GM12872 (cell line): ENCODE data around the gene SNAI3.

Experiments used
- TF ChIP-seq, protein P1 (sequence below): IDR thresholded peaks from 3 replicates; pipeline ENCODE4 v1.5.1; 2011; ENCODE audit warnings: low read depth, mild to moderate bottlenecking, low read length, moderate library complexity; ENCODE audit not compliant: insufficient read depth

The SNAI3 gene

DNA sequence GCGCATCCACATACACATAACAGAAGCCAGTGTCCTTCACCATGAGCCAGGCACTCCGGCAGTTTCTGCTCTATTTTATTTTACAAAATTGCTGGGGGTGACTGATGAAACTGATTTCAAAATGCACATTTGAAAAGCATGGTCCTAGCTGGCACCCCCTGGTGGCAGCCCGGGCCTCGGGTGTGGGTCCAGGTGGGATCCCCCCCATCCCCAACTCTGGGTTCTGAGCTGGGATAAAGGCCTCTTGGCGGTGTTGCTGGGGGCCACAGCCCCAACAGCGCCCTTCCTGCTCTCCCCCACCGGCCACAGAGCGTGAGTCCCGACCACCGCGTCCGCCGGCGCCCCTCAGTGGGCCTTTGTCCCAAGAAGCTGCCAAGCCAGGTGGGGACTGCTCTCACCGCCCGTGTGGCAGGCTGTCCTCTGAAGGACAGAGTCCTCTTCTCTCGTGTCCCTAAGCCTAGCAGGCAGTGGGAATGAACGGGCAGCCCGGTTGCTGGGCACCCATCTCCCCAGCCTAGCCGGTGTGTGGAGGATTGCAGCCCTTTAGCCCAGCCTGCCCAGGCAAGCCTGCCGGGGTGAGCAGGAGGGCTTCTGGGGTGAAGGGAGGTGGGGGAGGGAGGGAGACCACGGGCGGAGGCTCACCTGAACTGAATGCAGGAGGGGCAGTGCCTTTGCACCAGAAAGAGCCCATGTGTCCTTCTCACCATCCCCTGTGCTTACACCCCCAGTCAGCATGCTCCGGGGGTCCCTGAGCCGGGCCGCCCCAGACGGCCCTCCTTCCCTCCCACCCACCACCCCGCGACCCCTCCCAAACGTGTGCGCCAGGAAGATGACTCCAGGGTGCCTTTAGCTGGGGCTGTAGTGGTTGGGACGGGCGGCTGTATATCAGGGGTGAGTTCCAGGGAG lies 898 bp downstream of the SNAI3 start:
- TF ChIP-seq, protein P1, sequence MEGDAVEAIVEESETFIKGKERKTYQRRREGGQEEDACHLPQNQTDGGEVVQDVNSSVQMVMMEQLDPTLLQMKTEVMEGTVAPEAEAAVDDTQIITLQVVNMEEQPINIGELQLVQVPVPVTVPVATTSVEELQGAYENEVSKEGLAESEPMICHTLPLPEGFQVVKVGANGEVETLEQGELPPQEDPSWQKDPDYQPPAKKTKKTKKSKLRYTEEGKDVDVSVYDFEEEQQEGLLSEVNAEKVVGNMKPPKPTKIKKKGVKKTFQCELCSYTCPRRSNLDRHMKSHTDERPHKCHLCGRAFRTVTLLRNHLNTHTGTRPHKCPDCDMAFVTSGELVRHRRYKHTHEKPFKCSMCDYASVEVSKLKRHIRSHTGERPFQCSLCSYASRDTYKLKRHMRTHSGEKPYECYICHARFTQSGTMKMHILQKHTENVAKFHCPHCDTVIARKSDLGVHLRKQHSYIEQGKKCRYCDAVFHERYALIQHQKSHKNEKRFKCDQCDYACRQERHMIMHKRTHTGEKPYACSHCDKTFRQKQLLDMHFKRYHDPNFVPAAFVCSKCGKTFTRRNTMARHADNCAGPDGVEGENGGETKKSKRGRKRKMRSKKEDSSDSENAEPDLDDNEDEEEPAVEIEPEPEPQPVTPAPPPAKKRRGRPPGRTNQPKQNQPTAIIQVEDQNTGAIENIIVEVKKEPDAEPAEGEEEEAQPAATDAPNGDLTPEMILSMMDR: peak; percentile 70

DNA sequence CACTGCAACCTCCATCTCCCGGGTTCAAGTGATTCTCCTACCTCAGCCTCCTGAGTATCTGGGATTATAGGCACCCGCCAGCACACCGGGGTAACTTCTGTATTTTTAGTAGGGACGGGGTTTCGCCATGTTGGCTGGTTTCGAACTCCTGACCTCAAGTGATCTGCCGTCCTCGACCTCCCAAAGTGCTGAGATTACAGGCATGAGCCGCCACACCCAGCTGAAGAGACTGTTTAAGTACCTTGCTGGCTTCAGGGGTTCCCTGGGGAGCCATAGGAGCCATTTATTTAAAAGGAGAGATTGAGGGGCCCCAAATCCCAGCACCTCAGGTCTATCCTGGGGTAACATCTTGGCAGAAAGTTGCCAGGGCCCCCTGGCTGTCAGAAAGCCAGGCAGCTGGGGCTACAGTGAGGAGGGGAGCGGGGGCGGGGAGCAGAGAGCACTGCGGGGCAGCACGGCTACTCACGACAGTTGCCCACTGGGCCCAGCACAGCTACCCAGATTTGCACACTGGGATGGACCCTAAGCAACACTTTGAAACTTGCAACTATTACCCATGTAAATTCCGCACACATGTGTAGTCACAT lies 1.6 kb downstream of the SNAI3 start:
- TF ChIP-seq, protein P1: no peak

DNA sequence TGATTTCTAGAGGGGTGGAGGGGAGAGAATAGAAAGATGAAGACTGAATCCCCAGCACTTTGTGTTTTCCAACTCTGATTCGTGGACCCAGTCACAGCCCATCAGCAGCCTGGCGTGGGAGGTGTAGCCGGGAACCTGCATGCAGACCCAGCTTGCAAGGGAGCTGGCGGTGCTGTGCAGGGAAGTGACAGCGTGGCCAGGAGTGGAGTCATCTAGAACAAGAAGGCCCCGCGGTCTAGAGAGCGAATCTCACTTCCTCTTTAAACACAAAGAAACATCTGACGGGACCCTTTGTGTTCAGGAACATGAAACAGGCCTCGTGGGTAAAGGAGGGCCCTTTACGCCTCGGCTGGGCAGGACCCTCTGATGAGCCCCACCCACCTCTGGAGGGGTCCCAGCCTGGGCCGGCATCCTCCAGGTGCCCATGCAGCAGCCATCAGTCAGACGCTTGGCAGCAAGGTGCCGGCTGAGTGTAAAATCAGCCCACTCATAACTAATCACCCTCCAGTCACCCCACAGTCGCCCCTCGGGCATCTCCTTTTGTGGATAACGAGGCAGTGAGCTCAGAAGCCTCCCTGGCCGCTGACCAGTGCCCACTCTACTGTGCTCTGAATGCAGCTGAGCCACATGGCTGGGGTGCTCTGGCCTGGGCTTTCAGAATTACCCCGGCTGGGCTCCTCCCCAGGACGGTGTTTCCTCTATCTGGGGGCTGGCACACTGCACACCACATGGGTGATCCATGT lies 4.4 kb downstream of the SNAI3 start:
- TF ChIP-seq, protein P1: no peak

DNA sequence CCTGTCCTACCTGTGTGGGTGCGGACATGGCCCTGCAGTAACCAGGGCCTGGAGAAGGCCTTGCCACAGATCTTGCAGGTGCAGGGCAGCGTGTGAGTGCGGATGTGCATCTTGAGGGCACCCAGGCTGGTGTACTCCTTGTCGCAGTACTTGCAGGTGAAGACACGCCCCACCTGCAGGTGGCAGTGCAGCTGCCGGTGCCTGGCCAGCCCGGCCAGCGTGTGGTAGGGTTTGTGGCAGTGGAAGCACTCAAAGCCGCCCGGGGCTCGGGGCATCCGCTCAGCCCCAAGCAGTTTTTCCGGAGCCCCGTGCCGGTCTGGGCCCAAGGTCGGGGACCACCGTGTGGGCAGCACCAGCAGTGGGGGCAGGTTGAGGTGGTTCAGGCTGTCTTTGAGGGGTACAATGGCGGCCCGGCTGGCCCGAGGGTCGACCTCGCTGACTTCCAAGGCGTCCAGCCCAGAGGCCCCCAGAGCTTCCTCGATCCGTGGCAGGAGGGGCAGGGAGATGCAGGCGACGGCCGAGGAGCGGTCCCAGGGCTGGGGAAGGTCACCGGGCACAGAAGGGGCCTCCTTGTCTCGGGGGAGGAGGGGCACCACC lies 5.1 kb downstream of the SNAI3 start:
- TF ChIP-seq, protein P1: peak; percentile 71

DNA sequence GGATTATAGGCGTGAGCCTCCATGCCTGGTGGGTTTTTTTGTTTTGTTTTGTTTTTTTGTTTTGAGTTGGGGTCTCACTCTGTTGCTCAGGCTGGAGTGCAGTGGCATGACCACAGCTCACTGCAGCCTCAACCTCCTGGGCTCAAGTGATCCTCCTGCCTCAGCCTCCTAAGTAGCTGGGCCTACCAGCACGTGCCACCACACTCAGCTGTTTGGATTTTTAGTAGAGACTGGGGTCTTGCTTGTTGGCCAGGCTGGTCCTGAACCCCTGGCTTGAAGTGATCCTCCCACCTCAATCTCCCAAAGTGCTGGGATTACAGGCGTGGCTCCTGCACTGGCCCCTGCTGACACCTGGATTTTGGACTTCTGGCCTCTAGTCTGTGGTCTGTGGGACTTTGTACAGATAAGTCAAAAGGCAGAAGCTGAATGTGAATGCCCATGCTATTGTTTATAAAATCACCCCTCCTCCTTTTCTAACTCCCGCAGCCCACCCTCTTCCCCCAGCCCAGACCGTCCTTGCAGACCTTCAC lies 5.7 kb downstream of the SNAI3 start:
- TF ChIP-seq, protein P1: no peak

DNA sequence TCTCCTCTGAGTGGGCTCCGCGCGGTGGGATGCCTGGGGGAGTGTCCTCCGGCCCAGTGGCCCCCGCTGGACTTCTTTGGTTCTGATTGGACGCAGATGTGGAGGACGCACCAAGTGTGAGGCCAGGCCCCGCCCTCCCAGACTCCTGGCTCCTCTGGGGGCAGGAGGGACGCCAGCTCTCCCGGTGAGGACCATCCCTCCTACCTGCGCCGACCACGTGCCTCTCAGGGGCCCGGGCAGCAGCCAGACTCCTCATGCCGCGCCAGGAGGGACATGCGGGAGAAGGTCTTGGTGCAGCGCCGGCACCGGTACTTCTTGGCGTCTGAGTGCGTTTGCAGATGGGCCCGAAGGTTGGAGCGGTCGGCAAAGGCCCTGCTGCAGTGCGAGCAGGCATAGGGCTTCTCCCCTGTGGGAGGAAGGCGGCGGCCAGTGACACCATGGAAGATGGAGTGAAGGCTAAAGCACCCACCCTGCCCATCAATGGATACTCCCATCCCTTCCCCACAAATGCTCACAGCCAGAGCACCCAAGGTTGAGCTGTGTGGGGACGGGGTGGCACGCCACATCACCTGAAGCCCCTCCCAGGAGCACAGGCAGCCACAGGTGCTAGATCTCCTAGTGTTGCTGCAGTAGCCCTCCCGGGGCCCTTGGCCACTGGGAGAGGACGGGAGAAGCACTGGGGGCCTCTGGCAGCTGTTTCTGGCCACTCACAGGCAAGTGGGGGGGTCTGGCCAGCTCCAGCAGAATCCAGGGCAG lies 7.9 kb downstream of the SNAI3 start:
- TF ChIP-seq, protein P1: no peak
